Measurements from ENCODE around the gene ADCY4.

The ADCY4 gene

GRCh38 chr14:24315243-24315806 is 19.5 kb downstream of the ADCY4 start:
- no peak for DNase-seq (ENCODE audit: low read depth)

- DNase-seq (ENCODE audit: low read depth) = no peak
Observed at GRCh38 chr14:24314377-24315193, 20.3 kb downstream of the ADCY4 start.

GRCh38 chr14:24313913-24314312 is 21.0 kb downstream of the ADCY4 start:
- DNase-seq (ENCODE audit: low read depth) = no peak

GRCh38 chr14:24312736-24313507 is 21.9 kb downstream of the ADCY4 start:
- no peak for DNase-seq (ENCODE audit: low read depth)

GRCh38 chr14:24311837-24312615 is 22.8 kb downstream of the ADCY4 start:
- no peak for DNase-seq (ENCODE audit: low read depth)

GRCh38 chr14:24310646-24311604 is 23.9 kb downstream of the ADCY4 start, which contains the start of gene LTB4R:
Gene LTB4R, plus strand, starts transcription at chr14:24311502. Its CDS starts 4,150 bp downstream, at chr14:24315652.
- peak; percentile 47 for DNase-seq (ENCODE audit: low read depth)

- no peak for DNase-seq (ENCODE audit: low read depth)
Observed at GRCh38 chr14:24310265-24310645, 24.6 kb downstream of the ADCY4 start.

- DNase-seq (ENCODE audit: low read depth) = no peak
Observed at GRCh38 chr14:24309538-24310264, 25.2 kb downstream of the ADCY4 start, which contains the start of gene LTB4R2. Gene LTB4R2, plus strand, starts transcription at chr14:24310140. Its CDS starts 525 bp downstream, at chr14:24310665.

- no peak for DNase-seq (ENCODE audit: low read depth)
Observed at GRCh38 chr14:24308342-24309124, 26.3 kb downstream of the ADCY4 start.

GRCh38 chr14:24307575-24308341 is 27.1 kb downstream of the ADCY4 start, which contains the start of gene CIDEB:
Gene CIDEB, minus strand, starts transcription at chr14:24307977. Its CDS starts 119 bp downstream, at chr14:24307858.
- DNase-seq (ENCODE audit: low read depth) = peak; percentile 38

GRCh38 chr14:24307156-24307574 is 27.7 kb downstream of the ADCY4 start:
- no peak for DNase-seq (ENCODE audit: low read depth)

GRCh38 chr14:24304019-24304387 is 30.9 kb downstream of the ADCY4 start:
- DNase-seq (ENCODE audit: low read depth) = no peak

- no peak for DNase-seq (ENCODE audit: low read depth)
Observed at GRCh38 chr14:24300326-24300980, 34.4 kb downstream of the ADCY4 start.

- peak; percentile 85 for DNase-seq (ENCODE audit: low read depth)
Observed at GRCh38 chr14:24299255-24300191, 35.3 kb downstream of the ADCY4 start, which contains the start of the genes DHRS1 and NOP9. Gene DHRS1, minus strand, starts transcription at chr14:24299780. Its CDS starts 674 bp downstream, at chr14:24299106. Gene NOP9, plus strand, starts transcription at chr14:24299850. Its CDS starts 105 bp downstream, at chr14:24299955.

GRCh38 chr14:24298892-24299254 is 36.0 kb downstream of the ADCY4 start:
- no peak for DNase-seq (ENCODE audit: low read depth)

- DNase-seq (ENCODE audit: low read depth) = no peak
Observed at GRCh38 chr14:24297190-24297964, 37.5 kb downstream of the ADCY4 start.
